Naive thymus-derived CD4-positive, alpha-beta T cell (primary cell): ENCODE data around the gene ZNF267. TPM values are rescaled to one million over a fixed set of nuclear protein-coding genes. Genes with fewer than 3 reads are reported as not detected.
A peak's percentile ranks its signal among the peaks of the same experiment; 100 is the strongest.

ENCODE experiments used
- ATAC-seq: fragments of 150-1000 bp; cut with Tn5 transposase; 2 replicates; pipeline ENCODE4 v1.10.0; 2021; ENCODE audit warnings: mild to moderate bottlenecking, moderate library complexity
- CTCF ChIA-PET: fragments of 350-600 bp; sonication (Branson Sonifier 250); formaldehyde crosslinking; loops from one replicate; lab custom pipeline; 2021; ENCODE audit warnings: antibody characterized with exemption; lab: Charles Lee
- POLR2A ChIA-PET: fragments of 350-600 bp; sonication (Branson Sonifier 250); formaldehyde crosslinking; loops from one replicate; lab custom pipeline; 2021; ENCODE audit warnings: antibody characterized with exemption, inconsistent platforms; lab: Charles Lee
- DNase-seq, 9 donors: peaks; one replicate each; pipeline versions ENCODE4 v3.0.0 to v3.0.0-alpha.2; 2020 to 2022; ENCODE audit warnings: mixed read lengths in 1 of 9
- H3K27ac ChIP-seq: one replicate; pipeline ENCODE4 v1.7.0; 2013; ENCODE audit warnings: mild to moderate bottlenecking, low read depth, low read length, moderate library complexity
- H3K27me3 ChIP-seq, 2 donors: one replicate each; pipeline ENCODE4 v1.7.0; 2013; ENCODE audit warnings: low read length in 2 of 2, mild to moderate bottlenecking in 2 of 2, moderate library complexity in 2 of 2; ENCODE audit not compliant: control insufficient read depth in 2 of 2, insufficient read depth in 2 of 2
- H3K36me3 ChIP-seq, 3 experiments: 1 replicate in 2 of 3; 2 replicates in 1 of 3; pipeline ENCODE4 v1.7.0; 2013; ENCODE audit warnings: low read length in 3 of 3, mild to moderate bottlenecking in 3 of 3, moderate library complexity in 1 of 3; ENCODE audit not compliant: insufficient read depth in 3 of 3, control insufficient read depth in 2 of 3
- H3K4me1 ChIP-seq, 2 donors: one replicate each; pipeline ENCODE4 v1.7.0; 2013; ENCODE audit warnings: low read length in 2 of 2, mild to moderate bottlenecking in 2 of 2, moderate library complexity in 1 of 2; ENCODE audit not compliant: control insufficient read depth in 2 of 2, insufficient read depth in 2 of 2
- H3K4me3 ChIP-seq: 2 replicates; pipeline ENCODE4 v1.7.0; 2013; ENCODE audit warnings: mild to moderate bottlenecking, low read length
- H3K9me3 ChIP-seq, 3 experiments: 1 replicate in 2 of 3; 2 replicates in 1 of 3; pipeline ENCODE4 v1.7.0; 2013; ENCODE audit warnings: low read length in 3 of 3; ENCODE audit not compliant: control insufficient read depth in 2 of 3
- H3K27ac Mint-ChIP-seq, 9 donors: one replicate each; pipeline ENCODE4 v1.8.0; 2020 to 2022; ENCODE audit warnings: mixed read lengths in 9 of 9, mild to moderate bottlenecking in 8 of 9, moderate library complexity in 5 of 9, inconsistent platforms in 2 of 9
- H3K27me3 Mint-ChIP-seq, 5 donors: one replicate each; pipeline ENCODE4 v1.8.0; 2021 to 2022; ENCODE audit warnings: mixed read lengths in 5 of 5, mild to moderate bottlenecking in 1 of 5
- H3K36me3 Mint-ChIP-seq, 5 donors: one replicate each; pipeline ENCODE4 v1.8.0; 2020 to 2022; ENCODE audit warnings: mixed read lengths in 5 of 5, mild to moderate bottlenecking in 3 of 5, inconsistent platforms in 1 of 5
- H3K4me1 Mint-ChIP-seq, 7 donors: one replicate each; pipeline ENCODE4 v1.8.0; 2020 to 2022; ENCODE audit warnings: mixed read lengths in 7 of 7, mild to moderate bottlenecking in 3 of 7, inconsistent platforms in 1 of 7
- H3K4me3 Mint-ChIP-seq, 10 donors: one replicate each; pipeline ENCODE4 v1.8.0; 2020 to 2022; ENCODE audit warnings: mild to moderate bottlenecking in 10 of 10, mixed read lengths in 10 of 10, moderate library complexity in 6 of 10, inconsistent platforms in 2 of 10
- H3K9me3 Mint-ChIP-seq, 11 donors: one replicate each; pipeline ENCODE4 v1.8.0; 2020 to 2022; ENCODE audit warnings: mixed read lengths in 11 of 11, mild to moderate bottlenecking in 4 of 11, inconsistent platforms in 1 of 11, moderate library complexity in 1 of 11
- intact Hi-C, 2 donors: fragments of 100-400 bp; cut with micrococcal nuclease; formaldehyde crosslinking; loops; one replicate each; pipeline ENCODE4 v1.15.1; 2023
- polyA plus RNA-seq, 2 donors: library from polyadenylated mRNA; unstranded; fragments of 300-500 nt; fragmentation: Illumina TruSeq; gene quantifications; one replicate each; pipeline ENCODE4 v1.2.3, GENCODE V29; 2021
- total RNA-seq, 6 experiments: library from RNA in 5 of 6; stranded (reverse) in 5 of 6; gene quantifications; 1 replicate in 5 of 6; 2 replicates in 1 of 6; pipeline ENCODE4 v1.2.3 and lab custom pipeline; 2021 to 2026

The ZNF267 gene
- total and polyA plus RNA-seq, 7 experiments from 2014 or later, result 7.3 to 74.9 (median 37.5) TPM

DNA sequence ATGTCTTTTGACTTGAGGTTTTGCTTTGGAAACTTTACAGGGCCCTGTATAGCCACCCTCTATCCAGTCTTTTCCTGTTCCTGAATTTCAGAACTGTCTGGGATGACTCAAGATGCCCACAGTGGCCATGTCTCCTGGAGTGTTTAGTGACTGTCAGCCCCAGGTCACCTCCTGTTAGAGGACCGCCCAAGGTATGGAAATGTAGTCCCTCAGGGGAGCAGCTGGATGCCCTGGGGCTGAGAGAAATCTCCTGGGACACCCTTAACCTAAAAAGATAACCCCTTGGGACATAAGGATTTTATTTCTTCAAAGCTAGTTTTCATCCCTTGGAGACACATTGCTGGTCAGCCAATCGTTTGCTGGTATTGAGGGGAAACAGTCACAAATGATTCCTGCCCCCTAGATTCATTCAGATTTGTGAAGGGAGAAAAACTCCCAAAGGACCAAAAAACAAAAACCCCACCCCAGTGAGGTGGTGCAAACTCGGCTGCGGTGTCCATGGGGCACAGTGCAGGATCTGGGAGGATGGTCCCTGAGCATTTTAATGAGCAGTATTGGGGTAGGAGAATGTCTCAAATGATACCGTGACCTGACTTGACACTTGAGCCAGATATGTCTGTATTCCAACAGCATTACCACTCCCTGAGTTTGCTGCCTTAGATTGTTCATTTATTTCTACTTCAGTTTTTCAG lies 1.7 kb downstream of the ZNF267 start:
- no peak for ATAC-seq
- H3K4me3 Mint-ChIP-seq, result peak overlapping the region; percentile 89 to 99 (median 94)
- intact Hi-C loops, result loop anchor here in 1 of 2 donors (5.0 to 10.0 kb wide), 2 partner anchors 42 to 920 kb away; partner anchors contain the start of gene SETD1A
- H3K27ac Mint-ChIP-seq, result peak overlapping the region; percentile 84 to 96 (median 93)
- Histone ChIP-seq H3K27ac (peak overlapping the region; percentile 94), H3K9me3 (no peaks in the 10 kb centered on the region), H3K4me3 (peak overlapping the region; percentile 90), H3K36me3 (peaks cover 0 to 19% (median 0%) of the 10 kb centered on the region in 3 experiments), H3K27me3 (no peaks in the 10 kb centered on the region), H3K4me1 (peaks cover 66 to 75% of the 10 kb centered on the region in 2 donors)
- H3K9me3 Mint-ChIP-seq, result peaks cover 0 to 3% (median 0%) of the 10 kb centered on the region in 11 donors
- peaks cover 55 to 96% (median 84%) of the 10 kb centered on the region in 7 donors for H3K4me1 Mint-ChIP-seq
- peaks cover 0 to 60% (median 9%) of the 10 kb centered on the region in 5 donors for H3K36me3 Mint-ChIP-seq
- CTCF ChIA-PET, result no interaction called here
- no peaks in the 10 kb centered on the region for H3K27me3 Mint-ChIP-seq
- DNase-seq, result peak in 1 of 9 donors; percentile 48
- POLR2A ChIA-PET, result interaction anchor here (3.0 kb wide), 1 partner anchor 8 kb away, joined by 17 read pairs; no protein-coding TSS in a partner anchor

DNA sequence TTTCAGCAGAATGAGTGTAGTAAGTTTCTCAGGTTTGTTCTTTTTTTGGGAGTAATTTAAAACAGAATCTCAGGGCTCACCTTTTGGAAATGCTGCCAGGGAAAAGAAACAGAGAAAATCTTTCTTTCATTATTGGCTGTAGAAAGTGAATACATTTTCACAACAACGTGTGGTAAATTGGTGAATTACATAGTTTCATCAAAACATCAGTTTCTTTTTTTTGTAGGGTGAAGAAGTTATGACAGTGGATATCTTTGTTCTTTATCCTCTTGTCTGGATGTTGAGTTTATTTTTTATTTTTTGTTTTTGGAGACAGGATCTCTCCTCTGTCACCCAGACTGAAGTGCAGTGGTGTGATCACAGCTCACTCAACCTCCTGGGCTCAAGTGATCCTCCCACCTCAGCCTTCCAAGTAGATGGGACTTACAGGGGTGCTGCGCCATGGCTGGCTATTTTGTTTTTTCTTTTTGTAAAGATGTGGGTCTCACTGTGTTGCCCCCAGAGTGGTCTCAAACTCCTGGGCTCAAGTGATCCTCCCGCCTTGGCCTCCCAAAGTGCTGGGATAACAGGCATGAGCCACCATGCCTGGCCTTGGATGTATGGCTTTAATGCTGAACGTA lies 2.4 kb downstream of the ZNF267 start:
- intact Hi-C loops, result loop anchor here in 1 of 2 donors (2.0 to 10.0 kb wide), 3 partner anchors 41 to 921 kb away; partner anchors contain the start of gene SETD1A
- peaks cover 0 to 64% (median 9%) of the 10 kb centered on the region in 5 donors for H3K36me3 Mint-ChIP-seq
- no peak for DNase-seq
- Histone ChIP-seq H3K27me3 (no peaks in the 10 kb centered on the region), H3K4me1 (peaks cover 62 to 71% of the 10 kb centered on the region in 2 donors), H3K9me3 (no peaks in the 10 kb centered on the region), H3K4me3 (no peak overlapping the region), H3K27ac (peak overlapping the region; percentile 94), H3K36me3 (peaks cover 0 to 20% (median 0%) of the 10 kb centered on the region in 3 experiments)
- no peaks in the 10 kb centered on the region for H3K27me3 Mint-ChIP-seq
- POLR2A ChIA-PET, result no interaction called here
- CTCF ChIA-PET, result no interaction called here
- no peak for ATAC-seq
- H3K9me3 Mint-ChIP-seq, result peaks cover 0 to 8% (median 0%) of the 10 kb centered on the region in 11 donors
- H3K4me3 Mint-ChIP-seq, result peak overlapping the region; percentile 89 to 99 (median 94)
- peaks cover 47 to 96% (median 84%) of the 10 kb centered on the region in 7 donors for H3K4me1 Mint-ChIP-seq
- peak overlapping the region; percentile 24 to 96 (median 93) for H3K27ac Mint-ChIP-seq

DNA sequence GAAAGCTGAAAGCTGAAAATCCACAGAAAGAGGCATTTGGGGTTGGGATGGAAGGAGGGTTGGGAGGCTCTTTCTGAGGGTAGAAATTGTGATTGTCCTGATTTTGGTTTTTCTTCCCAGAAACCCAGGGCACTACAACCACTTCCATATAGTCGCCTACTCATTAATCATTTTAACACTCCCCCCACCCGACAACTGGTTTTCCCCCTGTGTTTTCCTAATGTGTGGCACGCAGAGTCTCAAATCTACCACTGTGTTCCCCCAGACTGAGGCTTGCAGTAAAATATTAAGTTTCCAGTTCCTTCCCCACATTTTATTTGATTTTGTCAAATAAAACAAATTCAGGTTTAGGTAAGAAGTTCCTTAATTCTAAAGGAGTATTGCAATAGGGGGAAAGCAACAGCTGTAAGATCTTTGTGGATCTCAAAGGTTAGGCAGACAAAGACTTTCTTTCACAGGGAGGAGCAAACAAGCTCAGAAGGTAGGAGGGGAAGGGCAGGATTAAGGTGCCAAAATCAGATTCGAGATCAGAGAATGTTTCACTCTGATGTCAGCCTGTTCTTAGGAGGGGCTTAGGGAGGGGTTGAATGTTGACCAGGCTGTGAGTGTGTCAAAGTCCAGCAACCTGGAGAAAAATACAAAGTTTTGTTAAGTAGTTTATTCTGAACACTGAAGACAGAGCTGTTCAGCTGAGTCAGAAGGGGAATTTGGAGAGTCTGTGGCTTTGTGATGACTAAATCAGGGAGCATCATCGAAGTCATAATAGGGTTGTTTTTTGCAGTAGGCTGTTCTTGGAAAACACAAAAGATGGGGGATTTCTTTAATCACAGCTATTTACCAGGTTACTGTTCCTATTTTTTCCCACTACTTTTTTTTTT lies 3.6 kb downstream of the ZNF267 start:
- no peaks in the 10 kb centered on the region for H3K27me3 ChIP-seq
- intact Hi-C loops, result loop anchor here (1.0 to 10.0 kb wide), 6 partner anchors 8 to 922 kb away; partner anchors contain the start of gene SETD1A (in 1 of the 2)
- Mint-ChIP-seq H3K36me3 (peaks cover 0 to 73% (median 9%) of the 10 kb centered on the region in 5 donors), H3K9me3 (peaks cover 0 to 10% (median 0%) of the 10 kb centered on the region in 11 donors), H3K27ac (peak overlapping the region; percentile 44 to 96 (median 85)), H3K4me3 (peak overlapping the region; percentile 1 to 99 (median 92)), H3K4me1 (peaks cover 51 to 96% (median 85%) of the 10 kb centered on the region in 7 donors), H3K27me3 (no peaks in the 10 kb centered on the region)
- peaks cover 67% of the 10 kb centered on the region in 2 donors for H3K4me1 ChIP-seq
- ATAC-seq, result peak; percentile 61
- H3K36me3 ChIP-seq, result peaks cover 0 to 22% (median 0%) of the 10 kb centered on the region in 3 experiments
- DNase-seq, result peak in 4 of 9 donors; percentile 24 to 72 (median 45)
- H3K27ac ChIP-seq, result peak overlapping the region; percentile 64
- H3K4me3 ChIP-seq, result no peak overlapping the region
- no peaks in the 10 kb centered on the region for H3K9me3 ChIP-seq
- ChIA-PET POLR2A (interaction anchor here (1.3 to 1.5 kb wide), 2 partner anchors 9 to 164 kb away, joined by 4 read pairs; a partner anchor contains a TSS), CTCF (interaction anchor here (0.6 kb wide), 1 partner anchor 17 kb away, joined by 3 read pairs; no protein-coding TSS in a partner anchor)

DNA sequence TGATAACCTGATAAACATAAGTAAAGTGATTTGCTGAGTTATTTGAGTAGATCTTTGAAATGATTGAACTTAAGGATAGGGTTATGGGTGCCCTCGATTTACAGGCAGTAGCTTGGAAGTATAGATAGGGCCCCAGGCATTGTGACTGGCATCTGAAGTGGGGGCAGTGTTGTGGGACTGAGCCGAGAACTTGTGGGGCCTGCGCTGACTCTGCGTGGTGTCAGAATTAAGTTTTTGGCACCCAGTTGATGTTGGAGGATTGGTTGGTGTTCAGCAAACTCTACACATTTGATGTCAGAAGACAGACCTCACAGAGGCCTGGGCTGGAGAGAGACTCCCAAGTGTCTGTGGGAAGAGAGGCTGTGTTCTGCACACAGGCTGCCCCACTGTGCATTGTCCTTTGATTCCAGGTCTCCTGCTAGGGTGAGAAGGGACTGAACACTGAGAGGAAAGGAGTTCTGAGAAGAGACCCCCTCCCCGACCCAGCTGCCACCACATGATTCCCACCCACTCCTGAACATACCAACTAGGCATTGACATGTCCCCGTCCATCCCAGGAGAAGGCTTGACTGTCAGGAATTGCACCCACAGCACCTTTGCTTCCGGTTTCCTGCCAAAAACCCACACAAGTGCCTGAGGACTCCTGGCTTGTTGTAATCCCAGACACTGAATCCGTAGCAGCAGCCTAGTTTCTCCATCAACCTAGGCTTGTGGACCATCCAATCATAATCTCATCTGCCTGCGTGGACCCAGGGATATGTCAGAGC lies 4.5 kb downstream of the ZNF267 start:
- H3K27me3 ChIP-seq, result no peaks in the 10 kb centered on the region
- H3K36me3 ChIP-seq, result peaks cover 0 to 24% (median 0%) of the 10 kb centered on the region in 3 experiments
- H3K4me3 Mint-ChIP-seq, result peak overlapping the region in 8 of 10 donors; percentile 16 to 99 (median 90)
- peaks cover 0 to 13% (median 0%) of the 10 kb centered on the region in 11 donors for H3K9me3 Mint-ChIP-seq
- POLR2A ChIA-PET, result interaction anchor here (1.3 to 1.5 kb wide), 2 partner anchors 10 to 165 kb away, joined by 4 read pairs; a partner anchor contains a TSS
- H3K4me1 Mint-ChIP-seq, result peaks cover 57 to 96% (median 86%) of the 10 kb centered on the region in 7 donors
- no peak for ATAC-seq
- no peaks in the 10 kb centered on the region for H3K9me3 ChIP-seq
- H3K27me3 Mint-ChIP-seq, result no peaks in the 10 kb centered on the region
- CTCF ChIA-PET, result interaction anchor here (0.6 to 0.8 kb wide), 2 partner anchors 9 to 18 kb away, joined by 3 read pairs; no protein-coding TSS in a partner anchor
- H3K27ac Mint-ChIP-seq, result peak overlapping the region; percentile 77 to 96 (median 85)
- H3K27ac ChIP-seq, result peak overlapping the region; percentile 64
- H3K36me3 Mint-ChIP-seq, result peaks cover 0 to 80% (median 9%) of the 10 kb centered on the region in 5 donors
- no peak for DNase-seq
- H3K4me3 ChIP-seq, result no peak overlapping the region
- intact Hi-C loops, result loop anchor here (1.0 to 10.0 kb wide), 6 partner anchors 9 to 923 kb away; partner anchors contain the start of gene SETD1A (in 1 of the 2)
- H3K4me1 ChIP-seq, result peaks cover 59 to 64% of the 10 kb centered on the region in 2 donors

DNA sequence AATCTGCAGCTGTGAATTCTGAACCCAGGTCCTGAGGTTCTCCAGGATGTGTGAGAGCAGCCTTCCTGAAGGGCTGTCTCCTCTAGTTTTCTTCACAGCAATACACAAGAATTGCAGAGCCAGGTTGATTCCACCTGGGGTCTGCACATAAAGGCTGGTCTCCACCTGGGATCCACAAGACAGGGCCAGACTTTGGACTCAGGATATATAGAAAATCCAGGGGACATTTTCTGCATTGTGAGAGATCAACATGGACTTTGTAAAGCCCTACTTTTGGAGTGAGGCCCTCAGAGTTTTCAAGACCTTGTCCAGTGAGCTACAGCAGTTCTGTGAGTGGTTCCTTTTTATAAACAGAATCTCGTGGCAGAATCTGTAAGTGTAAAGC lies 6.3 kb downstream of the ZNF267 start:
- ChIA-PET POLR2A (interaction anchor here (1.1 kb wide), 1 partner anchor 12 kb away, joined by 4 read pairs; no protein-coding TSS in a partner anchor), CTCF (interaction anchor here (1.0 kb wide), 1 partner anchor 66 kb away, joined by 4 read pairs; no protein-coding TSS in a partner anchor)
- intact Hi-C loops, result loop anchor here in 1 of 2 donors (5.0 to 10.0 kb wide), 2 partner anchors 37 to 925 kb away; partner anchors contain the start of gene SETD1A

More for the DNA sequence above, 6.3 kb downstream of the ZNF267 start:
- Mint-ChIP-seq H3K36me3 (peaks cover 0 to 90% (median 17%) of the 10 kb centered on the region in 5 donors), H3K4me1 (peaks cover 53 to 97% (median 89%) of the 10 kb centered on the region in 7 donors), H3K27me3 (no peaks in the 10 kb centered on the region), H3K4me3 (peak overlapping the region; percentile 2 to 89 (median 30)), H3K9me3 (peaks cover 0 to 17% (median 0%) of the 10 kb centered on the region in 11 donors), H3K27ac (peak overlapping the region; percentile 42 to 96 (median 85))
- no peaks in the 10 kb centered on the region for H3K9me3 ChIP-seq
- H3K4me3 ChIP-seq, result no peak overlapping the region
- no peak for DNase-seq
- peaks cover 0 to 24% (median 5%) of the 10 kb centered on the region in 3 experiments for H3K36me3 ChIP-seq
- H3K27me3 ChIP-seq, result no peaks in the 10 kb centered on the region
- peaks cover 50 to 58% of the 10 kb centered on the region in 2 donors for H3K4me1 ChIP-seq
- no peak for ATAC-seq
- H3K27ac ChIP-seq, result peak overlapping the region; percentile 35
